DLD1 (cell line): Measurements from ENCODE around the gene ZBED1.
"Not testable (repeated sequence)": the region's sequence is repeated elsewhere in the genome, so short reads cannot be mapped to it uniquely, and the experiment has no call there.

ENCODE experiments used
- in situ Hi-C: cut with HindIII; loops from 2 replicates; pipeline ENCODE4 v1.10.0; 2017; ENCODE audit warnings: low sequenced_read_pairs

ZBED1 gene

DNA sequence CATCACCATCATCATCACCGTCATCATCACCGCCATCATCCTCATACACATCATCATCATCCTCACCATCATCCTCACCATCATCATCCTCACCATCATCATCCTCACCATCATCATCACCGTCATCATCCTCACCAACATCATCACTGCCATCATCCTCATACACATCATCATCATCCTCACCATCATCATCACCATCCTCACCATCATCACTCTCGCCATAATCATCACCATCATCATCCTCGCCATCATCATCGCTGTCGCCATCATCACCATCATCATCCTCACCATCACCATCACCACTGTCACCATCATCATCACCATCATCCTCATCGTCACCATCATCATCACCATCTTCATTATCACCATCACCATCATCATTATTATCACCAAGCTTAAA, 19.8 kb upstream of the ZBED1 start:
- in situ Hi-C loops: no loop called here

DNA sequence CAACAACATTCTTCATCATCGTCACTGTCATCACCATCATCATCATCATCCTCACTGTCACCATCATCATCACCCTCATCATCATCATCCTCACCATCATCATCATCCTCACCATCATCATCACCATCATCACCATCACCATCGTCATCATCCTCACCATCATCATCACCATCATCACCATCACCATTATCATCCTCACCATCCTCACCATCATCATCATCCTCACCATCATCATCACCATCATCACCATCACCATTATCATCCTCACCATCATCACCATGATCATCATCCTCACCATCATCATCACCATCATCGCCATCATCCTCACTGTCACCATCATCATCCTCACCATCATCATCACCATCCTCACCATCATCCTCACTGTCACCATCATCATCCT, 18.9 kb upstream of the ZBED1 start:
- in situ Hi-C loops: not testable (repeated sequence)

DNA sequence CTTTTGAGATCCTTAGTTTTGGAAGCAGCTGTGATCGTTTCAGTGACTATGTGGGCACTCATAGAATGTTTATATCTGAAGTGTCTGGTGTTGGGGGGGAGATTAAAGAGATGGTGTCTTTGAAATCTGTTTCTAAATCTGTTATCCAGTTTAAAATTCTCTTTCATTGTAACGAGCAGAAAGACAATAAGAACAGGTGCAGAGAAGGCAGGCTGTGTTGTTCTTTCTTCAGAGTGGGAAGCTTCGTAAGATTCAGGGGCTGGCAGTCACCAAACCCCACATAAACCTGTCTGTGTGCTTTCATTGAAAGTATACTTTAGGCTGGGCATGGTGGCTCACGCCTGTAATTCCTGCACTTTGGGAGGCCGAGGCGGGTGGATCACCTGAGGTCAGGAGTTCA, 16.3 kb upstream of the ZBED1 start:
- in situ Hi-C loops: no loop called here

DNA sequence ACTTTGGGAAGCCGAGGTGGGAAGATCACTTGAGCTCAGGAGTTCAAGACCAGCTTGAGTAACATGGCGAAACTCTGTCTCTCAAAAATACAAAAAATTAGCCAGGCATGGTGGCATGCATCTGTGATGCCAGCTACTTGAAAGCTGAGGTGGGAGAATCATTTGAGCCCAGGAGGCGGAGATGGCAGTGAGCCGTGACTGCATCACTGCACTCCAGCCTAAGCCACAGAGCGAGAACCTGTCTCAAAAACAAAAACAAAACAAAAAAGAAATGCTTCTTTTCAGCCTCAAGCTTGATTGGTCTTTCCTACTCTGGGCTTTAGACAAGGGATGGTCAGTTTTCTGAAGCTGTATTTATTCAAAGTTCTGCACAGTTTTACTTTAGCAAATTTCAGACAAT, 15.8 kb upstream of the ZBED1 start:
- in situ Hi-C loops: no loop called here

DNA sequence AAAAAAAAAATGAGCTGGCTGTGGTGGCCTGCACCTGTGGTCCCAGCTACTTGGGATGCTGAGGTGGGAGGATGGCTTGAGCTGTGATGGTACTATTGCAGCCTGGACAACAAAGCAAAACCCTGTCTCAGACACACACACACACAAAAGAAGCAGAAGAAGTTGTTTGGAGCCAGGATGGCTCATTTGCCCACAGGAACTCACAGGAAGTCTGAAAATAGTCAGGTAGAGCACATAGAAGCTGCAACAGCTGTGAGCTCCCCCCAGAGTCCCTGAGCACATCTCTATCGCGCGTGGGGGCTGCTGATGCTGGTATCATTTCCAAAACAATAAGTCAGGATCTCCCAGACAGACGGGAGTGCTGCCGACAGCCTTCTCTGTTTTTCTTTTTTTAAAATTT, 13.4 kb upstream of the ZBED1 start:
- in situ Hi-C loops: no loop called here

DNA sequence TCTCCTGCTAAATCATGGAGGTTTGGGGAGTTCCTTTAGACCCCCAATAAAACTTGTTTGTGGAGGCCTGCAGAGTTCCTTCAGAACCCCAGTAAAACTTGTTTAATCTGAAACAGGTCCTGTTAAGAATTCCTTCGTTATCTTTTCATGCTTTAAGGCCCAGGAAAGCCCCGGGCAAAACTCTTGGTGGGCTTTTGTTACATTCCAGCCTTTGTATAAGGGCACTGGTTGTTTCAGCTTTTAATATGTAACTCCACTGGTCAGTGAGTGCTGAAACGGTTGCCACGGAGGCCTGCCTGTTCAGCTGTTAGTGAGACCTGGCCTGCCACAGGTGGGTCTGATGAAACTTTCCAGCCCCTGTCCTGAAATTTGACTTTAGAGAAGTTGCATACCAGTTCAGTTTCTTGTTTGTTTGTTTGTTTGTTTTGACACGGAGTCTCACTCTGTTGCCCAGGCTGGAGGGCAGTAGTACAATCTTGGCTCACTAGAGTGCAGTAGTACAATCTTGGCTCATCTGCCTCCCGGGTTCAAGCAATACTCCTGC, 12.4 kb upstream of the ZBED1 start:
- in situ Hi-C loops: no loop called here

DNA sequence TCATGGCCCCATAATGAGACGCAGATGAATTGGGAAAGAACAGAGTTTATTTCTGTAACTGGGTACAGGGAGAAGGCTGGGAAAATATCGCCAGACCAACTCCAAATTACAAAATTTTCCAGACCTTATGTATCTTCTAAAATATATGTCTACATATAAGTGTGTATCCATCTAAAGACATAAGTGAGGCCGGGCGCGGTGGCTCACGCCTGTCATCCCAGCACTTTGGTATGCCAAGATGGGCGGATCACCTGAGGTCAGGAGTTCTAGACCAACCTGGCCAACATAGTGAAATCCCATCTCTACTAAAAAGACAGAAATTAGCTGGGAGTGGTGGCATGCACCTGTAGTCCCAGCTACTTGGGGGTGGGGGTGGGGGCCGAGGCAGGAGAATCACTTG, 11.7 kb upstream of the ZBED1 start:
- in situ Hi-C loops: no loop called here

DNA sequence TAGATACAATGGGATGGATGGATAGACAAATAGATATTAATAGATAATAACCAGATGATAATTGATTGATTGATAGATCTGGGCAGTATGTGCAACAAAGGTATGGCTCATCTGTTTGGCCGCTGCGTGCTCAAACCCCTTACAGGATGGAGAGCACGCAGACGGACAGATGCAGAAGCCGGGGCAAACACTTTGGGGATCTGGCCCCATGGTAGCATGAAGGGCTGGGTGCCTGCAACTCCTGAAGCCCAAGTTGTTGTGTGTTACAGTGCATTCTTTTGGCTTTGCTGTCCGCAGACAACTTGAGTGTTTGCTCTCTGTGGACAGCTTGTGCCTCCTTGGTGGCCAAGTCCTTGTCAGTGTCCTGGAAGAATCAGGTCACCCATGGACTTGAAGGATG, 10.6 kb upstream of the ZBED1 start:
- in situ Hi-C loops: no loop called here

DNA sequence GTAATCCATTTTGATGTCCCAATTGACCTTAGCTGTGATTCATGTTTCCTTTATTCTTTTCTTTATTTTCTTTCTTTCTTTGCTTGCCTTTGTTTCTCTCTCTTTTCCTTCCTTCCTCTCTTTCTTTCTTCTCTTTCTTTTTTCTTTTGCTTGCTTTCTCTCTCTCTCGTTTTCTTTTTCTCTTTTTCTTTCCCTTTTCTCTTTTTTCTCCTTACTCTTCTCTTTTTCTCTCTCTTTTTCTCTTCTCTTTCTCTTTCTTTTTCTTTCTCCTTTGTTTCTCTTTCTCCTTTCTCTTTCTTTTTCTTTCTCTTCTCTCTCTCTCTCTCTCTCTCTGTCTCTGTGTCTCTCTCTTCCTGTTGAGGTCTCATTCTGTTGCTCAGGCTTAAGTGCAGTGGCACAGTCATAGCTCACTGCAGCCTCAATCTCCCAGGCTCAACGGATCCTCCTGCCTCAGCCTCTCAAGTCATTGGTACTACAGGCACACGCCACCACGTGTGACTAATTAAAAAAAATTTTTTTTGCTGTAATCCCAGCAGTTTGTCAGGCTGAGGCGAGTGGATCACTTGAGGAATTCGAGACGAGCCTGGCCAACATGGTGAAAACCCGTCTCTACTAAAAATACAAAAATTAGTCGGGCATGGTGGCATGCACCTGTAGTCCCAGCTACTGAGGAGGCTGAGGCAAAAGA, 8.0 kb upstream of the ZBED1 start:
- in situ Hi-C loops: no loop called here

DNA sequence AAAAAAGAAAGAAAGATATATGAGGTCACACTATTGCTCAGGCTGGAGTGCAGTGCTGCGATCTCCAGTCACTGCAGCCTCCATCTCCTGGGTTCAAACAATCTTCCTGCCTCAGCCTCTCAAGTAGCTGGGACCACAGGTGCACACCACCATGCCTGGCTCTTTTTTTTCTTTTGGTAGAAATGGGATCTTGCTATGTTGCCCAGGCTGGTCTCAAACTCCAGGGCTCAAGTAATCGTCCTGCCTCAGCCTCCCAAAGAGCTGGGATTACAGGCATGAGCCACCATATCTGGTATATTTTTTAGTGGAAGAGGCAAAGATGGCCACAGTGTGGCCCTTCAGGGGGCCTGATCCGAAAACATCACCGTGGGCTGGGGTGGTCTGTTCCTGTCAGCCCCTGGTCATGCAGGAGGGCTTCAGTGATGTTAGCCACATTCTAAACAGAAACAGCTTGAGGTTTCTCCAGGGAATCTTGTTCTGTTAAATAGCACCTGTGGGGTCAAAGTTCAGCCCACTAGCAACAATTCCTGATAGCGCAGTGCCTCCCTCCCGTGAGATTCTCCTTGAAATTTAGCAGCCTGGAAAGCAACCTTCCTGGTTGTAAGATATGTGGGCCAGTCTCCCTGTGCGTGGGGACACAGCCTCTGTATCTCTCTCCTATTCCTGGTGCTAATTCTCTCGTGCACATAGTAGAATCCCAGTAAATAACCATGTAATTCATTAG, 7.3 kb upstream of the ZBED1 start:
- in situ Hi-C loops: no loop called here

DNA sequence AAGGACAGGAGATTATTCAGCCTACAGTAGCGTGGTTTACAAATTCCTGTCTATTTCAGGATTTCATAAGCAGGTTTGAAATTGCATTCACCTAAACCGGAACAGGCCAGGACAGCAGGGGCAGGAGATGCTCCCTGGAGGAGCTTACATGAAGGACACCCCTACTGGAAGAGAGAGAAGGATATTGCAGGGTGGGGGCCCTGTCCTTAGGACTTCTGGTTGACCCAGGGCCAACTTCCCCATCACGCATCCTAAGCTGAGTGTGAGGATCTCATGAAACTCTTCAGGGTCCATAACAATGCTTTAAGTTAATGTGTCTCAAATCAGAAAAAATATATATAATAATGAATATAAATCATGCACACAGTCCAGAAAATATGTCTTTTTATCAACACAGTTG, 6.4 kb upstream of the ZBED1 start:
- in situ Hi-C loops: no loop called here

DNA sequence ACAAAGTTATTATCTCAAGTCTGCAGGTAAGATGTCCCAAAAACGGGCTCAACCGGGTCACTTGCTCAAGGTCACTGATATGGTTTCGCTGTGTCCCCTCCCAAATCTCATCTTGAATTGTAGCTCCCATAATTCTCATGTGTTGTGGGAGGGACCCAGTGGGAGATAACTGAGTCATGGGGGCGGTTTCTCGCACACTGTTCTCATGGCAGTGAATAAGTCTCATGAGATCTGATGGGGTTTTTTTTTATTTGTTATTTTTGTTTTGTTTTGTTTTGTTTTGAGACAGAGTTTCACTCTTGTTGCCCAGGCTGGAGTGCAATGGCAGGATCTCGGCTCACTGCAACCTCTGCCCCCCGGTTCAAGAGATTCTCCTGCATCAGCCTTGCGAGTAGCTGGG, 4.6 kb upstream of the ZBED1 start:
- in situ Hi-C loops: not testable (repeated sequence)

DNA sequence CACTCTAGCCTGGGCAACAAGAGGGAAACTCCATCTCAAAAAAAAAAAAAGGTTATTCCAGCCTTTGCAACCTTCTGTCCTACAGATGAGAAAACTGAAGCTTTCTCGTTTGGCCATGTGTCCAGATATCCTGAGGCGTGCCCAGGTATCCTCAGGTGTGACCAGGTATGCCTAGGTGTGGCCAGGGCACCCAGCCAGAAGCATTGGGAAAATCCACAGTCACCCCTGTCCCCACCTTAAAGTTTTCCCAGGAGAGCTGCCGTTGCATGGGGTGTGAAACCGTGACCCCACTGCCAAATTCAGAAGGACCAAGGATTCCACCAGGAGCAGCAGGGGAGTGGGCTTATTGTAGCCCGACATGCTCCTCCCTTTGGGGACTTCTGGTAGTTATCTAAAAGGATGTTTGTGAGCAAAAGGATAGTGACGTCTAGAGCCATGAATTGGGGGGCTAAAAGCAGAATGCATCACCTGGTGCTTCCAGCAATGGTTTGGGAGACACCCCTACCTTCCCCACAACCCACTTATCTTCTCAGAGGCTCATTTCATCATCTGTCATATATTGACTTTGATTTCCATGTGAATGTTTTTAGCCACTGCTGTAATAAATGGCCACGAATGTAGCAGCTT, 4.0 kb upstream of the ZBED1 start:
- in situ Hi-C loops: no loop called here

DNA sequence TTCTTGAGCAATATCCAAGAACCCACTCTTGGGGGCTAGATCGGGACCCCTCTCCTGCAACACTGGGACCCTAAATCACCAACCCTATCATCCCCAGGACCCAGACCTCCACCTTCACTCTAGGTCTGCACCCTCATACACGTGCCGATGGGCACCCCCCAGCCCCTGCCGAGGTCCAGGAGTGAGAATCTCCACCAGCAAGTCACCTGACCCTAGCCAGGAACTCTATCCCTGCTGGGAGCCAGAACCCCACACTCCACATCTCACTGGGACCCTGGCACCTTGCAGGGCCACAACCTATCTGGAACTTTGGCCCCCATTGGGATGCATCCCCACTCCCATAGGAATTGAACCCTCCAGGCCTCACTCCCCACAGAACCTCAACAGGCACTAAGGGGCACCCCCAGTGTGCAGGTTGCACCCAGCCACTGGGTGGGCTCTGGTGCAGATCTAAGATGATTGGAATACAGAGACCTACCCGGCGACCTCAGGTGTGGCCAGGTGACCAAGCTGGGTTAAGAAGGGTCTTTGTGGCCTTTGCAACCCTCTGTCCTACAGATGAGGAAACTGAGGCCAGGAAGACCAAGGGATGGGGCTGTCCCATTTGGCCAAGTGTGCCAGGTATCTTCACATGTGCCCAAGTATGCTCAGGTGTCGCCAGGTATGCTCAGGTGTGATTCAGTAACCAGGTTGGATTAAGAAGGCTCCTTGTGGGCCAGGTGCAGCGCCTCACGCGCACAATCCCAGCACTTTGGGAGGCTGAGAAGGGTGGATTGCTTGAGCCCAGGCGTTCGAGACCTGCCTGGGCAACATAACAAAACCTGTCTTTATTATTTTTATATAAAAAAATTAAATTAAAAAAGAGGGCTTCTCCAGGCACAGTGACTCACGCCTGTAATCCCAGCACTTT, 3.1 kb upstream of the ZBED1 start:
- in situ Hi-C loops: no loop called here

DNA sequence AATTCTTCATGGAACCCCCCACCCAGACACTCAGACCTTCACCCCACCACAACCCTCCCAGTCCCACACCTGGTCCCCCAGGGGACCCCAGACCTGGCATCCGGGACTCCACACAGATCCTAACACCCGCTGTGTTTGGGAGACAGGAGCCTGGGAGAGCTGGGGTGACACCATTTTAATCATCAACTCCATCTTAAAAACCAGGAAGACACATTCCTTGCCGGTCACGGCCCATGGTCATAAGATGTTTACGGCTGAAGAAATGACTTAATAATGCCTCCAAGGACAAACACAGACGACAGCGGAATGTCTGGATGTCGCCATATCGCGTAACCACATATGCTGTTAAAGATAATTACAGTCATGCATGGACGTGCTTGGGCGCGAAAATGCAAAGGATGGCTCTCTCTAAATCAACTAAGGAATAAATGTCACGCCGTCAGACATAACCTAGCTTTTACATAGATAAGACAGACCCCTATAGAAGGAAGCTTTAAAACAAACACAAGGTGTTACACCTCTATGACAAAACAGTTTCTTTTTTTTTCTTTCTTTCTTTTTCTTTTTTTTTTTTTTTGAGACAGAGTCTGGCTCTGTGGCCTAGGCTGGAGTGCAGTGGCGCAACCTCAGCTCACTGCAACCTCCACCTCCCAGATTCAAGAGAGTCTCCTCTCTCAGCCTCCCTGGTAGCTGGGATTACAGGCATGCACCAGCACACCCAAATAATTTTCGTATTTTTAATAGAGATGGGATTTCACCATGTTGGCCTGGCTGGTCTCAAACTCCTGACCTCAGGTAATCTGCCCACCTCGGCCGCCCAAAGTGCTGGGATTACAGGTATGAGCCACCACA, 2.1 kb upstream of the ZBED1 start:
- in situ Hi-C loops: no loop called here

DNA sequence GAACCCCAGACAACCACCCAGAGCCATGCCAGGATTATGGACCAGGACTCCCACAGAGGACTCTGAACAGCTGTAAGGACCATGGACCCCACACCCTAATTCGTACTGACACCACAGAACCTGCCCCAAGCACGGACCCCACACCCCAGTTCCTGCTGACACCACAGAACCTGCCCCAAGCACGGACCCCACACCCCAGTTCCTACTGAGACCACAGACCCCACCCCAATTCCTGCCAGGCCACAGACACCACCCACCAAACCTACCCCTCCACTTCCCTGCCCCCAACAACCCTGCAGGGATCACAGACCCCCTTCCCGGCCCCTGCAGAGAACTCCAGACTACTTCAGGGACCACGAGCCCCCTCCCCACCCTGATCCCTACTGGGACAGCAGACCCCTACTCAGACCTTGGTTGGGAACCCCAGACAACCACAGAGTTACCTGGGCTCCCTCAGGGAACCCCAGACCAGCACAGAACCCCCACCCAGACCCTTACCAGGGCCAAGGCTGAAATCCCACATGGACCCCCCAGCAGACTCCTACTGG, 1.4 kb upstream of the ZBED1 start:
- in situ Hi-C loops: no loop called here

DNA sequence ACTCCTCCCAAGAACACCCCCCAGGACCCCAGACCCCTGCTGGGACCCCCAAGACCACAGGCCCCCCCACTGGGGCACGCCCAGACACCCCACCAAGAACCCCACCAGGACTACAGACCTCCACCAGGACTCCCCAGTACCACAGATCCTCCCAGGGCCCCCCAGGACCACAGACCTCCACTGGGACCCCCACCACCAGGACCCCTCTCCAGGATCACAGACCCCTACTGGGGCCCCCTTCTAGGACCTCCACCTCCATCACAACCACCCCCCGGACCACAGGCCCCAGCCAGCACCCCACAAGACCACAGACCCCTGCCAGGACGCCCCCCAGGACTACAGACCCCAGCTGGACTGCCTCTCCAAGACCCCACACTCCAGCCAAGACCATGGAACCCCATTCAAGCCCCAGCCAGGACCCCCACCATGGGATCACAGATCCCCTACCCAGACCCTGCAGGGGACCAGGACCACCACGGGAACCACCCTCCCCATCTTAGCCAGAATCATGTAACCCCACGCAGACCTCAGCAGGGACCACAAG, 855 bp upstream of the ZBED1 start:
- in situ Hi-C loops: no loop called here

DNA sequence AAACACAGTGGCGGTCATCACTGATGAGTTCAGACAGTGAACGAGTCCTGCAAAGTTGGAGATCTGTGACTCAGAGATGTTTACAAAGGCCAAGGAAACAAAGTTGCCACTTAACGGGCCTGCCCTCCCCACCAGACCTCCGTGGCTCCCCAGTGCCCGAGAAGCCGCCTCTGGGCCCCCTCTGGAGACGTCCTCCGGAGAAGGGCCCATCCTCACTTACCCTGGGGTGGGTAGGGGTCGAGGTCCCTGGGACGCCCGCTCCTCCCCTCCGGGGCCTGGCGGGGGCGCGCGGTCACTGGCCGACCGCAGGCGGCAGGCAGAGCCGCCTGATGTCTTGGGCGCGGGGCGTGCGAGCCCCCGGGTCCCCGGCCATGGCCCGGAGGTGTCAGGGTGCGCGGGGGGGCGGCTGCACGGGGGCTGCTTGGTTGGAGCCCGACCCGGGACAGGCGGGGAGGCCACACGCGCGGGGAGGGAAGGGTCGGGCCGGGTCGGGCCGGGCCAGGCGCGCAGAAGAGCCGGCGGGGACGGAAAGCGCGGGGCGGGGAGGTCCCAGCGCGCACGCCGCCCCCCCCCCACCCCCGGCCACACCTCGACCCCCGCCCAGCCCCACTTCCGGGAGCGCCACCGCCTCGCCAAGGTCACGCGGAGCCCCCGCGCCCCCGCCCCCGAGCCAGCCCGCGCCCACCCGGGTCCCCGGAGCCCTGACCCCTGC, 529 bp downstream of the ZBED1 start:
- in situ Hi-C loops: no loop called here

DNA sequence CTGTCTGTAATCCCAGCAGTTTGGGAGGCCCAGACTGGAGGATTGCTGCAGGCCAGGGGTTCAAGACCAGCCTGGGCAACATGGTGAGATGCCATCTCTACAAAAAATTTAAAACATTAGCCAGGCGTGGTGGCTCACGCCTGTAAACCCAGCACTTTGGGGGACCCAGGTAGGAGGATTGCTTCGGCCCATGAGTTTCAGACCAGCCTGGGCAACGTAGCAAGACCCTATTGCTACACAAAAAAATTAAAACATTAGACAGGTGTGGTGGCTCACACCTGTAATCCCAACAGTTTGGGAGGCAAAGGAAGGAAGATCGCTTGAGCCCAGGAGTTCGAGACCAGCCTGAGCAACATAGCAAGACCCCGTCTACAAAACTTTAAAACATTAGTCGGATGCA, 1.3 kb downstream of the ZBED1 start:
- in situ Hi-C loops: no loop called here
